Loucy (cell line): Measurements from ENCODE around the gene MRPS6.

Experiments used
- H2AFZ ChIP-seq: fragments of 200-600 bp; sonication (generic); 2 replicates; pipeline ENCODE4 v1.6.0; 2016; ENCODE audit warnings: antibody characterized with exemption, mild to moderate bottlenecking, low read length, moderate library complexity
- H3F3A ChIP-seq: fragments of 200-600 bp; 2 replicates; pipeline ENCODE4 v1.6.0; 2016; ENCODE audit warnings: antibody characterized with exemption, low read depth, mild to moderate bottlenecking
- H3K27me3 ChIP-seq: fragments of 200-600 bp; sonication (generic); 2 replicates; pipeline ENCODE4 v1.6.1; 2014; ENCODE audit warnings: low read length, mild to moderate bottlenecking; ENCODE audit not compliant: insufficient read depth, poor library complexity, severe bottlenecking
- H3K36me3 ChIP-seq: fragments of 200-600 bp; sonication (generic); 2 replicates; pipeline ENCODE4 v1.6.1; 2016; ENCODE audit warnings: low read length; ENCODE audit not compliant: insufficient read depth
- H3K4me1 ChIP-seq: fragments of 200-600 bp; sonication (generic); 2 replicates; pipeline ENCODE4 v1.5.1; 2014; ENCODE audit warnings: low read length, mild to moderate bottlenecking; ENCODE audit not compliant: insufficient read depth, poor library complexity, severe bottlenecking
- H3K4me2 ChIP-seq: fragments of 200-600 bp; sonication (generic); 2 replicates; pipeline ENCODE4 v1.6.0; 2014; ENCODE audit warnings: antibody characterized with exemption, low read length, low read depth, mild to moderate bottlenecking; ENCODE audit not compliant: poor library complexity, severe bottlenecking
- H3K4me3 ChIP-seq: fragments of 200-600 bp; sonication (generic); 2 replicates; pipeline ENCODE4 v1.5.1; 2014; ENCODE audit warnings: low read length, mild to moderate bottlenecking, mixed read lengths; ENCODE audit not compliant: poor library complexity, severe bottlenecking
- H3K79me2 ChIP-seq: fragments of 200-600 bp; sonication (generic); 2 replicates; pipeline ENCODE4 v1.6.1; 2014; ENCODE audit warnings: low read length; ENCODE audit not compliant: insufficient read depth
- H3K9ac ChIP-seq: fragments of 200-600 bp; sonication (generic); 2 replicates; pipeline ENCODE4 v1.6.0; 2014; ENCODE audit warnings: mild to moderate bottlenecking, low read depth, low read length, moderate library complexity; ENCODE audit not compliant: poor library complexity, severe bottlenecking
- H3K9me2 ChIP-seq: fragments of 200-600 bp; sonication (generic); replicated peaks from 2 replicates; pipeline ENCODE4 v1.6.1; 2016; ENCODE audit warnings: low read depth, low read length, mixed read lengths
- H3K9me3 ChIP-seq: fragments of 200-600 bp; sonication (generic); 2 replicates; pipeline ENCODE4 v1.6.1; 2014; ENCODE audit warnings: mild to moderate bottlenecking, antibody characterized with exemption, low read length, low read depth; ENCODE audit not compliant: insufficient read depth
- H4K20me1 ChIP-seq: fragments of 200-600 bp; sonication (generic); 2 replicates; pipeline ENCODE4 v1.6.0; 2014; ENCODE audit warnings: antibody characterized with exemption, low read length, mild to moderate bottlenecking; ENCODE audit not compliant: insufficient read depth, poor library complexity, severe bottlenecking
- EZH2phosphoT487 ChIP-seq: fragments of 200-600 bp; IDR thresholded peaks from 2 replicates; pipeline ENCODE4 v1.6.1; 2018; ENCODE audit warnings: antibody characterized with exemption, mild to moderate bottlenecking, moderate library complexity, borderline replicate concordance
- TF ChIP-seq, protein P1 (sequence below): fragments of 200-600 bp; sonication (generic); conservative IDR thresholded peaks from 2 replicates; pipeline ENCODE4 v1.5.1; 2014; ENCODE audit warnings: mild to moderate bottlenecking, antibody characterized with exemption, low read length

The MRPS6 gene

DNA sequence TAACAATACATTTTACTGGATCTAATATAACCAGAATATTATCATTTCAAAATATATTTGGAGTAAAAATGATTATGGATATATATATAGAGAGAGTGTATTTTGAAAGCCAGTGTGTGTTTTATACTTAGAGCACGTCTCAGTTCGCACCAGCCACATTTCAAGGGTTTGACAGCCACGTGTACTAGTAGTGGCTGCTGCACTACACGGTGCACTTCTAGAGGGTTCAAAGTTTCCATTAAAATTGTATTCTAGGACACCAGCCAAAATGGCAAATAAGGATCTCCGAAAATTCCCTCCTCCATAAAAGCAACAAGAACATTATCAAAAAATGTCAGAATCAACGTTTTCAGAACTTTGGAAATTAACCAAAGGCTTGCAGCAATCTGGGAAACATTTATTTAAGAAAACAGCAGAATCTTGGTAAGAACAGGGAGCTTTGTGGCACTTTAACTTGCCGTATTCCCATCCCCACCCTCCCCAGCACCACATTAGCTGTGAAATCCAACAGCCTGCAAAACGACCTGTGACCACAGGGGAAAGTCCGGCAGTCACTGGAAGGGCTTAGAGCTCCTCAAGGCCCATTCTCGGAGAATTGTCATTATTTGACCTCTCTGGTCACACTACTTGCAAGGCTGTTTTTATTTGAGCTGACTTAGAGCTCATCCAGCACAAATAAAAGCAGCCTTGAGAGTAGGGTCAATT lies 33.5 kb upstream of the MRPS6 start:
- H3K79me2 ChIP-seq, result no peaks in the 10 kb centered on the region
- H4K20me1 ChIP-seq, result no peaks in the 10 kb centered on the region
- H3K9ac ChIP-seq, result no peak overlapping the region
- no peak overlapping the region for H3K4me2 ChIP-seq
- no peak overlapping the region; the same call in 1 of the 2 replicates for H2AFZ ChIP-seq
- no peaks in the 10 kb centered on the region for H3K9me3 ChIP-seq
- no peak overlapping the region for H3K4me3 ChIP-seq
- no peaks in the 10 kb centered on the region for H3F3A ChIP-seq
- H3K4me1 ChIP-seq, result no peaks in the 10 kb centered on the region
- H3K9me2 ChIP-seq, result no peaks in the 10 kb centered on the region
- TF ChIP-seq EZH2phosphoT487, result no peak
- TF ChIP-seq, protein P1, sequence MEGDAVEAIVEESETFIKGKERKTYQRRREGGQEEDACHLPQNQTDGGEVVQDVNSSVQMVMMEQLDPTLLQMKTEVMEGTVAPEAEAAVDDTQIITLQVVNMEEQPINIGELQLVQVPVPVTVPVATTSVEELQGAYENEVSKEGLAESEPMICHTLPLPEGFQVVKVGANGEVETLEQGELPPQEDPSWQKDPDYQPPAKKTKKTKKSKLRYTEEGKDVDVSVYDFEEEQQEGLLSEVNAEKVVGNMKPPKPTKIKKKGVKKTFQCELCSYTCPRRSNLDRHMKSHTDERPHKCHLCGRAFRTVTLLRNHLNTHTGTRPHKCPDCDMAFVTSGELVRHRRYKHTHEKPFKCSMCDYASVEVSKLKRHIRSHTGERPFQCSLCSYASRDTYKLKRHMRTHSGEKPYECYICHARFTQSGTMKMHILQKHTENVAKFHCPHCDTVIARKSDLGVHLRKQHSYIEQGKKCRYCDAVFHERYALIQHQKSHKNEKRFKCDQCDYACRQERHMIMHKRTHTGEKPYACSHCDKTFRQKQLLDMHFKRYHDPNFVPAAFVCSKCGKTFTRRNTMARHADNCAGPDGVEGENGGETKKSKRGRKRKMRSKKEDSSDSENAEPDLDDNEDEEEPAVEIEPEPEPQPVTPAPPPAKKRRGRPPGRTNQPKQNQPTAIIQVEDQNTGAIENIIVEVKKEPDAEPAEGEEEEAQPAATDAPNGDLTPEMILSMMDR, result no peak
- no peaks in the 10 kb centered on the region for H3K27me3 ChIP-seq
- no peaks in the 10 kb centered on the region for H3K36me3 ChIP-seq

GRCh38 chr21:34042735-34043134 lies 30.6 kb upstream of the MRPS6 start:
- no peaks in the 10 kb centered on the region for H3K4me1 ChIP-seq
- H3K4me3 ChIP-seq, result no peak overlapping the region
- no peaks in the 10 kb centered on the region for H3K36me3 ChIP-seq
- H2AFZ ChIP-seq, result no peak overlapping the region
- no peaks in the 10 kb centered on the region for H4K20me1 ChIP-seq
- TF ChIP-seq, protein P1, result no peak
- H3K79me2 ChIP-seq, result no peaks in the 10 kb centered on the region
- H3K9me2 ChIP-seq, result no peaks in the 10 kb centered on the region
- H3K4me2 ChIP-seq, result no peak overlapping the region
- no peak overlapping the region for H3K9ac ChIP-seq
- H3K27me3 ChIP-seq, result no peaks in the 10 kb centered on the region
- no peaks in the 10 kb centered on the region for H3K9me3 ChIP-seq
- no peaks in the 10 kb centered on the region for H3F3A ChIP-seq

DNA sequence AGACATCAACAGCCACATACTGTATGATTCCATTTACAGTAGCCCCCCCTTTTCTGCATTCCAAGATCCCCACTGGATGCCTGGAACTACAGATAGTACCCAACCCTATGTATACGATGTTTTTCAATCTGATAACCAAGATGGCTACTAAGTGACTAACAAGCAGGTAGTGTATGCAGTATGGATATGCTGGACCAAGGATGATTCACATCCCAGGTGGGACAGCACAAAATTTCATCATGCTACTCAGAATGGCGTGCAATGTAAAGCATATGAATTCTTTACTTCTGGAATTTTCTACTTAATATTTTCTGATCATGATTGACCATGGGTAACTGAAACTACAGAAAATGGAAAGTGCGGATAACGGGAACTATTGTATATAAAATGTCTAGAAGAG lies 30.0 kb upstream of the MRPS6 start:
- H2AFZ ChIP-seq, result no peak overlapping the region
- H3K27me3 ChIP-seq, result no peaks in the 10 kb centered on the region
- H3K9ac ChIP-seq, result no peak overlapping the region
- H3K4me1 ChIP-seq, result no peaks in the 10 kb centered on the region
- no peaks in the 10 kb centered on the region for H3K36me3 ChIP-seq
- TF ChIP-seq, protein P1, result no peak
- TF ChIP-seq EZH2phosphoT487, result no peak
- no peak overlapping the region for H3K4me2 ChIP-seq
- no peaks in the 10 kb centered on the region for H3K9me2 ChIP-seq
- H4K20me1 ChIP-seq, result no peaks in the 10 kb centered on the region
- no peaks in the 10 kb centered on the region for H3F3A ChIP-seq
- no peak overlapping the region for H3K4me3 ChIP-seq
- no peaks in the 10 kb centered on the region for H3K79me2 ChIP-seq
- H3K9me3 ChIP-seq, result no peaks in the 10 kb centered on the region
